PFSK-1 (cell line): ENCODE data around the gene ABCD3.

Experiments
- TAF1 ChIP-seq: IDR thresholded peaks from 2 replicates; pipeline ENCODE4 v1.6.1; 2012; ENCODE audit warnings: low read length, control low read depth, borderline replicate concordance; ENCODE audit not compliant: insufficient read depth
- TF ChIP-seq, protein P1 (sequence below), 2 experiments: IDR thresholded peaks; 2 replicates each; pipeline versions ENCODE4 v1.6.1 to v1.8.0; 2011 to 2012; ENCODE audit warnings: low read depth in 2 of 2, low read length in 2 of 2, control low read depth in 1 of 2, inconsistent platforms in 1 of 2, mild to moderate bottlenecking in 1 of 2, moderate library complexity in 1 of 2; ENCODE audit not compliant: insufficient read depth in 1 of 2

DNA sequence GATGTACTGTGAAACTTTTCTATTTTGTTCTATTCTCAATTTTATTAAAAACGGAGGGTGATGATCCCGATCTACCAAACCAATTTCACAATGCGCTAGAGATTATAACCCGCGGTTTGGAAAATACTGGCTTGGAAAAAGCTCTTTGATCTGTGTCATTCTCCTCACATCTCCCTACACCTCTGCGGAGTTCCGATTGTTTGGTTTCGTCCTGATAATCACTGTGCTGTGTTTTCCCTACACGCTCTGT lies 536 bp upstream of the ABCD3 start:
- no peak for TF ChIP-seq TAF1
- TF ChIP-seq, protein P1, sequence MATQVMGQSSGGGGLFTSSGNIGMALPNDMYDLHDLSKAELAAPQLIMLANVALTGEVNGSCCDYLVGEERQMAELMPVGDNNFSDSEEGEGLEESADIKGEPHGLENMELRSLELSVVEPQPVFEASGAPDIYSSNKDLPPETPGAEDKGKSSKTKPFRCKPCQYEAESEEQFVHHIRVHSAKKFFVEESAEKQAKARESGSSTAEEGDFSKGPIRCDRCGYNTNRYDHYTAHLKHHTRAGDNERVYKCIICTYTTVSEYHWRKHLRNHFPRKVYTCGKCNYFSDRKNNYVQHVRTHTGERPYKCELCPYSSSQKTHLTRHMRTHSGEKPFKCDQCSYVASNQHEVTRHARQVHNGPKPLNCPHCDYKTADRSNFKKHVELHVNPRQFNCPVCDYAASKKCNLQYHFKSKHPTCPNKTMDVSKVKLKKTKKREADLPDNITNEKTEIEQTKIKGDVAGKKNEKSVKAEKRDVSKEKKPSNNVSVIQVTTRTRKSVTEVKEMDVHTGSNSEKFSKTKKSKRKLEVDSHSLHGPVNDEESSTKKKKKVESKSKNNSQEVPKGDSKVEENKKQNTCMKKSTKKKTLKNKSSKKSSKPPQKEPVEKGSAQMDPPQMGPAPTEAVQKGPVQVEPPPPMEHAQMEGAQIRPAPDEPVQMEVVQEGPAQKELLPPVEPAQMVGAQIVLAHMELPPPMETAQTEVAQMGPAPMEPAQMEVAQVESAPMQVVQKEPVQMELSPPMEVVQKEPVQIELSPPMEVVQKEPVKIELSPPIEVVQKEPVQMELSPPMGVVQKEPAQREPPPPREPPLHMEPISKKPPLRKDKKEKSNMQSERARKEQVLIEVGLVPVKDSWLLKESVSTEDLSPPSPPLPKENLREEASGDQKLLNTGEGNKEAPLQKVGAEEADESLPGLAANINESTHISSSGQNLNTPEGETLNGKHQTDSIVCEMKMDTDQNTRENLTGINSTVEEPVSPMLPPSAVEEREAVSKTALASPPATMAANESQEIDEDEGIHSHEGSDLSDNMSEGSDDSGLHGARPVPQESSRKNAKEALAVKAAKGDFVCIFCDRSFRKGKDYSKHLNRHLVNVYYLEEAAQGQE (IDR thresholded peaks at IDR 0.05; ENCODE audit: insufficient read depth in 1 of 2, low read depth in 2 of 2, low read length in 2 of 2) = no peak
